Amniotic epithelial cell (primary cell): Measurements from ENCODE around the gene SALL3.

Experiments used
- DNase-seq: peaks from one replicate; pipeline ENCODE4 v3.0.0-alpha.2; 2010; ENCODE audit warnings: low read depth

SALL3 gene

GRCh38 chr18:78965917-78966792 is 13.5 kb upstream of the SALL3 start:
- DNase-seq, result no peak

GRCh38 chr18:78966793-78967106 is 12.9 kb upstream of the SALL3 start:
- no peak for DNase-seq

- no peak for DNase-seq
Observed at GRCh38 chr18:78967692-78968091, 11.9 kb upstream of the SALL3 start.

GRCh38 chr18:78969574-78970315 is 9.9 kb upstream of the SALL3 start:
- DNase-seq, result no peak

GRCh38 chr18:78970774-78971333 is 8.8 kb upstream of the SALL3 start:
- DNase-seq, result no peak

- DNase-seq, result no peak
Observed at GRCh38 chr18:78971511-78972245, 7.9 kb upstream of the SALL3 start.

- DNase-seq, result no peak
Observed at GRCh38 chr18:78972385-78972918, 7.2 kb upstream of the SALL3 start.

GRCh38 chr18:78972930-78973331 is 6.7 kb upstream of the SALL3 start:
- no peak for DNase-seq

GRCh38 chr18:78973357-78974083 is 6.1 kb upstream of the SALL3 start:
- DNase-seq, result no peak

GRCh38 chr18:78974115-78974761 is 5.4 kb upstream of the SALL3 start:
- no peak for DNase-seq

- DNase-seq, result no peak
Observed at GRCh38 chr18:78975292-78975691, 4.3 kb upstream of the SALL3 start.

GRCh38 chr18:78975699-78976335 is 3.8 kb upstream of the SALL3 start:
- DNase-seq, result no peak

GRCh38 chr18:78976765-78977636 is 2.6 kb upstream of the SALL3 start:
- no peak for DNase-seq

- no peak for DNase-seq
Observed at GRCh38 chr18:78977637-78978348, 1.8 kb upstream of the SALL3 start.

- no peak for DNase-seq
Observed at GRCh38 chr18:78978349-78979055, 1.1 kb upstream of the SALL3 start.

GRCh38 chr18:78979056-78979729 is 425 bp upstream of the SALL3 start:
- no peak for DNase-seq

- DNase-seq, result no peak
Observed at GRCh38 chr18:78980279-78980771, 707 bp downstream of the SALL3 start.
